ENCODE measurements around the gene COTL1.
A peak's percentile ranks its signal among the peaks of the same experiment; 100 is the strongest.

COTL1 gene

GRCh38 chr16:84614623-84614967 is 3.3 kb downstream of the COTL1 start:
- no peak for DNase-seq (ENCODE audit: low read depth in 2 of 2)

- DNase-seq (ENCODE audit: low read depth in 2 of 2): no peak
These were observed 3.8 kb downstream of the COTL1 start for GRCh38 chr16:84614073-84614459.

- no peak for DNase-seq (ENCODE audit: low read depth in 2 of 2)
These were observed 4.3 kb downstream of the COTL1 start for GRCh38 chr16:84613408-84614072.

GRCh38 chr16:84612686-84613085 is 5.2 kb downstream of the COTL1 start:
- DNase-seq (ENCODE audit: low read depth in 2 of 2): no peak

- DNase-seq (ENCODE audit: low read depth in 2 of 2): no peak
These were observed 6.8 kb downstream of the COTL1 start for GRCh38 chr16:84611041-84611440.

GRCh38 chr16:84610376-84610775 is 7.5 kb downstream of the COTL1 start:
- DNase-seq (ENCODE audit: low read depth in 2 of 2): no peak

- no peak for DNase-seq (ENCODE audit: low read depth in 2 of 2)
These were observed 8.2 kb downstream of the COTL1 start for GRCh38 chr16:84609563-84610177.

- DNase-seq (ENCODE audit: low read depth in 2 of 2): no peak
These were observed 9.6 kb downstream of the COTL1 start for GRCh38 chr16:84608282-84608681.

- DNase-seq (ENCODE audit: low read depth in 2 of 2): no peak
These were observed 10.2 kb downstream of the COTL1 start for GRCh38 chr16:84607694-84608093.

GRCh38 chr16:84607061-84607460 is 10.8 kb downstream of the COTL1 start:
- no peak for DNase-seq (ENCODE audit: low read depth in 2 of 2)

GRCh38 chr16:84606081-84606875 is 11.6 kb downstream of the COTL1 start:
- no peak for DNase-seq (ENCODE audit: low read depth in 2 of 2)

- DNase-seq (ENCODE audit: low read depth in 2 of 2): no peak
These were observed 12.5 kb downstream of the COTL1 start for GRCh38 chr16:84605339-84605848.

GRCh38 chr16:84604477-84605013 is 13.3 kb downstream of the COTL1 start:
- no peak for DNase-seq (ENCODE audit: low read depth in 2 of 2)

GRCh38 chr16:84603940-84604339 is 13.9 kb downstream of the COTL1 start:
- DNase-seq (ENCODE audit: low read depth in 2 of 2): no peak

GRCh38 chr16:84603140-84603816 is 14.6 kb downstream of the COTL1 start:
- peak in 1 of 2 donors; percentile 38 for DNase-seq (ENCODE audit: low read depth in 2 of 2)

- no peak for DNase-seq (ENCODE audit: low read depth in 2 of 2)
These were observed 17.3 kb downstream of the COTL1 start for GRCh38 chr16:84600343-84601229.

GRCh38 chr16:84599521-84600202 is 18.2 kb downstream of the COTL1 start:
- DNase-seq (ENCODE audit: low read depth in 2 of 2): peak; percentile 68 to 71

GRCh38 chr16:84598360-84598759 is 19.5 kb downstream of the COTL1 start:
- DNase-seq (ENCODE audit: low read depth in 2 of 2): no peak

- DNase-seq (ENCODE audit: low read depth in 2 of 2): no peak
These were observed 19.9 kb downstream of the COTL1 start for GRCh38 chr16:84597931-84598351.

- no peak for DNase-seq (ENCODE audit: low read depth in 2 of 2)
These were observed 20.4 kb downstream of the COTL1 start for GRCh38 chr16:84597528-84597896.

Measured in stimulated activated CD4-positive, alpha-beta T cell treated with anti-CD3 and anti-CD28 coated beads, Interleukin-4, amount 100 ng/mL, for 48 hours (primary cell).